Effector memory CD8-positive, alpha-beta T cell (primary cell): ENCODE data around the gene WFDC2.

Experiments
- ATAC-seq: fragments of 150-1000 bp; cut with Tn5 transposase; replicated peaks from 2 replicates; pipeline ENCODE4 v1.10.0; 2021; ENCODE audit warnings: mild to moderate bottlenecking, moderate library complexity
- DNase-seq, 3 experiments: peaks; one replicate each; pipeline ENCODE4 v3.0.0; 2021
- H3K27ac Mint-ChIP-seq, 2 donors: one replicate each; pipeline ENCODE4 v1.8.0; 2022; ENCODE audit warnings: mild to moderate bottlenecking in 2 of 2, mixed read lengths in 2 of 2, moderate library complexity in 2 of 2
- H3K27me3 Mint-ChIP-seq, 2 donors: one replicate each; pipeline ENCODE4 v1.8.0; 2022; ENCODE audit warnings: mixed read lengths in 2 of 2
- H3K36me3 Mint-ChIP-seq: one replicate; pipeline ENCODE4 v1.8.0; 2022; ENCODE audit warnings: mild to moderate bottlenecking, moderate library complexity, mixed read lengths; ENCODE audit not compliant: insufficient read depth
- H3K4me1 Mint-ChIP-seq, 2 donors: one replicate each; pipeline ENCODE4 v1.8.0; 2022; ENCODE audit warnings: low read depth in 2 of 2, mixed read lengths in 2 of 2
- H3K4me3 Mint-ChIP-seq, 2 donors: one replicate each; pipeline ENCODE4 v1.8.0; 2022; ENCODE audit warnings: mild to moderate bottlenecking in 2 of 2, mixed read lengths in 2 of 2, moderate library complexity in 2 of 2
- H3K9me3 Mint-ChIP-seq, 2 donors: one replicate each; pipeline ENCODE4 v1.8.0; 2022; ENCODE audit warnings: mixed read lengths in 2 of 2

The WFDC2 gene

GRCh38 chr20:45440891-45441685, 28.5 kb upstream of the WFDC2 start:
- H3K4me1 Mint-ChIP-seq: peaks cover 28 to 30% of the 10 kb centered on the region in 2 donors
- peaks cover 0 to 14% of the 10 kb centered on the region in 2 donors for H3K27me3 Mint-ChIP-seq
- DNase-seq (no peak), ATAC-seq (no peak)
- H3K27ac Mint-ChIP-seq: no peak overlapping the region
- H3K9me3 Mint-ChIP-seq: no peaks in the 10 kb centered on the region
- no peak overlapping the region for H3K4me3 Mint-ChIP-seq
- peaks cover 5% of the 10 kb centered on the region for H3K36me3 Mint-ChIP-seq

- Mint-ChIP-seq H3K4me3 (no peak overlapping the region), H3K4me1 (peaks cover 23 to 28% of the 10 kb centered on the region in 2 donors), H3K27me3 (peaks cover 0 to 21% of the 10 kb centered on the region in 2 donors), H3K27ac (no peak overlapping the region), H3K9me3 (no peaks in the 10 kb centered on the region), H3K36me3 (peaks cover 6% of the 10 kb centered on the region)
- DNase-seq (no peak), ATAC-seq (no peak)
These were observed 27.8 kb upstream of the WFDC2 start for GRCh38 chr20:45441746-45442145.

GRCh38 chr20:45444050-45444449, 25.5 kb upstream of the WFDC2 start:
- H3K9me3 Mint-ChIP-seq: no peaks in the 10 kb centered on the region
- H3K4me3 Mint-ChIP-seq: peak overlapping the region in 1 of 2 donors; percentile 30
- H3K27me3 Mint-ChIP-seq: peaks cover 0 to 39% of the 10 kb centered on the region in 2 donors
- DNase-seq: peak; percentile 36 to 38 (median 38)
- peak; percentile 98 for ATAC-seq
- H3K36me3 Mint-ChIP-seq: peaks cover 6% of the 10 kb centered on the region
- peak overlapping the region in 1 of 2 donors; percentile 45 for H3K27ac Mint-ChIP-seq
- peaks cover 22 to 24% of the 10 kb centered on the region in 2 donors for H3K4me1 Mint-ChIP-seq

- ATAC-seq: peak; percentile 37
- H3K27me3 Mint-ChIP-seq: peaks cover 0 to 39% of the 10 kb centered on the region in 2 donors
- no peak overlapping the region for H3K27ac Mint-ChIP-seq
- H3K4me3 Mint-ChIP-seq: no peak overlapping the region
- peaks cover 22 to 24% of the 10 kb centered on the region in 2 donors for H3K4me1 Mint-ChIP-seq
- peaks cover 6% of the 10 kb centered on the region for H3K36me3 Mint-ChIP-seq
- no peaks in the 10 kb centered on the region for H3K9me3 Mint-ChIP-seq
- peak in 1 of 3 experiments; percentile 32 for DNase-seq
These were observed 23.6 kb upstream of the WFDC2 start for GRCh38 chr20:45445805-45446562.

- Mint-ChIP-seq H3K4me1 (peaks cover 24% of the 10 kb centered on the region in 2 donors), H3K4me3 (no peak overlapping the region), H3K36me3 (peaks cover 6% of the 10 kb centered on the region), H3K27ac (no peak overlapping the region), H3K9me3 (no peaks in the 10 kb centered on the region), H3K27me3 (peaks cover 0 to 54% of the 10 kb centered on the region in 2 donors)
- ATAC-seq (no peak), DNase-seq (no peak)
These were observed 21.3 kb upstream of the WFDC2 start for GRCh38 chr20:45448270-45448669.

GRCh38 chr20:45449528-45449927, 20.0 kb upstream of the WFDC2 start:
- Mint-ChIP-seq H3K4me3 (no peak overlapping the region), H3K9me3 (no peaks in the 10 kb centered on the region), H3K4me1 (peaks cover 13 to 14% of the 10 kb centered on the region in 2 donors), H3K27ac (no peak overlapping the region), H3K27me3 (peaks cover 0 to 59% of the 10 kb centered on the region in 2 donors), H3K36me3 (peaks cover 3% of the 10 kb centered on the region)
- ATAC-seq (no peak), DNase-seq (no peak)

- Mint-ChIP-seq H3K4me1 (peaks cover 9% of the 10 kb centered on the region in 2 donors), H3K4me3 (no peak overlapping the region), H3K27me3 (peaks cover 0 to 53% of the 10 kb centered on the region in 2 donors), H3K9me3 (no peaks in the 10 kb centered on the region), H3K36me3 (peaks cover 3% of the 10 kb centered on the region), H3K27ac (no peak overlapping the region)
- DNase-seq (peak in 2 of 3 experiments; percentile 14 to 28), ATAC-seq (peak; percentile 65)
These were observed 19.3 kb upstream of the WFDC2 start for GRCh38 chr20:45450097-45450818.

- H3K9me3 Mint-ChIP-seq: no peaks in the 10 kb centered on the region
- peaks cover 0 to 35% of the 10 kb centered on the region in 2 donors for H3K27me3 Mint-ChIP-seq
- DNase-seq (no peak), ATAC-seq (no peak)
- H3K4me1 Mint-ChIP-seq: peaks cover 0 to 4% of the 10 kb centered on the region in 2 donors
- no peak overlapping the region for H3K27ac Mint-ChIP-seq
- no peak overlapping the region for H3K4me3 Mint-ChIP-seq
- no peaks in the 10 kb centered on the region for H3K36me3 Mint-ChIP-seq
These were observed 17.3 kb upstream of the WFDC2 start for GRCh38 chr20:45452238-45452637.

- DNase-seq (no peak), ATAC-seq (no peak)
- Mint-ChIP-seq H3K27ac (peak overlapping the region in 1 of 2 donors; percentile 26), H3K4me3 (no peak overlapping the region), H3K9me3 (no peaks in the 10 kb centered on the region), H3K36me3 (no peaks in the 10 kb centered on the region), H3K27me3 (peaks cover 0 to 27% of the 10 kb centered on the region in 2 donors), H3K4me1 (peaks cover 0 to 1% of the 10 kb centered on the region in 2 donors)
These were observed 16.5 kb upstream of the WFDC2 start for GRCh38 chr20:45452772-45453691.

GRCh38 chr20:45456632-45457031, 12.9 kb upstream of the WFDC2 start:
- Mint-ChIP-seq H3K4me3 (no peak overlapping the region), H3K27ac (no peak overlapping the region), H3K36me3 (no peaks in the 10 kb centered on the region), H3K4me1 (peaks cover 0 to 1% of the 10 kb centered on the region in 2 donors), H3K9me3 (no peaks in the 10 kb centered on the region), H3K27me3 (peaks cover 0 to 20% of the 10 kb centered on the region in 2 donors)
- peak; percentile 29 for ATAC-seq
- no peak for DNase-seq

- no peak overlapping the region for H3K4me3 Mint-ChIP-seq
- no peaks in the 10 kb centered on the region for H3K36me3 Mint-ChIP-seq
- no peaks in the 10 kb centered on the region for H3K27me3 Mint-ChIP-seq
- DNase-seq (no peak), ATAC-seq (no peak)
- no peaks in the 10 kb centered on the region for H3K4me1 Mint-ChIP-seq
- no peak overlapping the region for H3K27ac Mint-ChIP-seq
- H3K9me3 Mint-ChIP-seq: no peaks in the 10 kb centered on the region
These were observed 9.9 kb upstream of the WFDC2 start for GRCh38 chr20:45459606-45460005.

- ATAC-seq (no peak), DNase-seq (no peak)
- Mint-ChIP-seq H3K27me3 (no peaks in the 10 kb centered on the region), H3K4me1 (no peaks in the 10 kb centered on the region), H3K36me3 (no peaks in the 10 kb centered on the region), H3K4me3 (no peak overlapping the region), H3K9me3 (no peaks in the 10 kb centered on the region), H3K27ac (no peak overlapping the region)
These were observed 8.3 kb upstream of the WFDC2 start for GRCh38 chr20:45461225-45461624.
